Endothelial cell of umbilical vein (primary cell): ENCODE data around the gene KLHL13. TPM values are rescaled to one million over a fixed set of nuclear protein-coding genes. Genes with fewer than 3 reads are reported as not detected.

ENCODE experiments used
- BruUV-seq: library from RNA; stranded (reverse); fragments of 400-500 nt; replicated peaks from 2 replicates; lab custom pipeline; 2021; lab: Mats Ljungman, UMichigan
- CTCF ChIA-PET: fragments of 300-600, 350-600 bp; sonication (Branson Sonifier 250); formaldehyde crosslinking; loops from one replicate; lab custom pipeline; 2021; ENCODE audit warnings: antibody characterized with exemption, inconsistent platforms; lab: Charles Lee
- POLR2A ChIA-PET: fragments of 300-600, 350-600 bp; sonication (Branson Sonifier 250); formaldehyde crosslinking; loops from one replicate; lab custom pipeline; 2021; ENCODE audit warnings: antibody characterized with exemption, inconsistent platforms; lab: Charles Lee
- DNase-seq: peaks from one replicate; pipeline ENCODE4 v3.0.0-alpha.2; 2011; ENCODE audit warnings: low read depth, low spot score
- FAIRE-seq: peaks from 2 replicates; lab custom pipeline; 2011; peaks lifted over from hg19 to GRCh38; lab: Jason Lieb, UNC
- H2AFZ ChIP-seq: 2 replicates; pipeline ENCODE4 v1.6.0; 2012; ENCODE audit warnings: low read depth, low read length, control low read depth, inconsistent platforms
- H3K27ac ChIP-seq: 2 replicates; pipeline ENCODE4 v1.5.1; 2011; ENCODE audit warnings: low read depth, mild to moderate bottlenecking, control low read depth, low read length, moderate library complexity; ENCODE audit not compliant: insufficient read depth
- H3K27me3 ChIP-seq, 2 experiments: 2 replicates each; pipeline versions ENCODE4 v1.6.0 to v1.6.1; 2011; ENCODE audit warnings: low read length in 2 of 2, mixed read lengths in 1 of 2; ENCODE audit not compliant: control insufficient read depth in 2 of 2, insufficient read depth in 2 of 2
- H3K36me3 ChIP-seq, 2 experiments: 2 replicates in 1 of 2; 3 replicates in 1 of 2; pipeline ENCODE4 v1.5.1; 2011; ENCODE audit warnings: low read length in 2 of 2, mild to moderate bottlenecking in 1 of 2, moderate library complexity in 1 of 2; ENCODE audit not compliant: control insufficient read depth in 2 of 2, insufficient read depth in 2 of 2; ENCODE audit errors: extremely low read depth in 1 of 2
- H3K4me1 ChIP-seq: 3 replicates; pipeline ENCODE4 v1.5.1; 2011; ENCODE audit warnings: mild to moderate bottlenecking, low read length; ENCODE audit not compliant: control insufficient read depth, insufficient read depth; ENCODE audit errors: extremely low read depth
- H3K4me2 ChIP-seq: 2 replicates; pipeline ENCODE4 v1.6.1; 2011; ENCODE audit warnings: low read length, control low read depth, mixed read lengths; ENCODE audit not compliant: insufficient read depth
- H3K4me3 ChIP-seq, 3 experiments: fragments of 200-600 bp in 1 of 3; sonication (generic), shearing (Covaris generic) in 1 of 3; replicated peaks in 1 of 3; 2 replicates each; pipeline ENCODE4 v1.5.1; 2011 to 2016; ENCODE audit warnings: control low read depth in 3 of 3, low read length in 3 of 3, mild to moderate bottlenecking in 2 of 3, inconsistent platforms in 1 of 3, low read depth in 1 of 3, moderate library complexity in 1 of 3; ENCODE audit not compliant: insufficient read depth in 1 of 3
- H3K79me2 ChIP-seq: 2 replicates; pipeline ENCODE4 v1.6.0; 2012; ENCODE audit warnings: low read length, inconsistent platforms; ENCODE audit not compliant: control insufficient read depth, insufficient read depth
- H3K9ac ChIP-seq: replicated peaks from 2 replicates; pipeline ENCODE3; 2011; ENCODE audit warnings: low read length, control low read depth; ENCODE audit not compliant: insufficient read depth; ENCODE audit errors: extremely low read depth
- H3K9me1 ChIP-seq: replicated peaks from 3 replicates; pipeline ENCODE4 v1.6.0; 2011; ENCODE audit warnings: mild to moderate bottlenecking, low read length; ENCODE audit not compliant: control insufficient read depth, insufficient read depth; ENCODE audit errors: extremely low read depth
- H3K9me3 ChIP-seq: replicated peaks from 2 replicates; pipeline ENCODE4 v1.5.1; 2012; ENCODE audit warnings: low read length, inconsistent platforms; ENCODE audit not compliant: control insufficient read depth, insufficient read depth
- H4K20me1 ChIP-seq: replicated peaks from 2 replicates; pipeline ENCODE3; 2011; ENCODE audit warnings: mild to moderate bottlenecking, low read length; ENCODE audit not compliant: control insufficient read depth, insufficient read depth; ENCODE audit errors: extremely low read depth
- EZH2 ChIP-seq: IDR thresholded peaks from 2 replicates; pipeline ENCODE4 v1.6.1; 2012; ENCODE audit warnings: borderline replicate concordance, low read depth, mild to moderate bottlenecking, moderate library complexity, low read length, inconsistent platforms; ENCODE audit not compliant: severe bottlenecking
- FOS ChIP-seq: IDR thresholded peaks from 2 replicates; pipeline ENCODE4 v1.6.1; 2011; ENCODE audit warnings: mild to moderate bottlenecking, low read length, moderate library complexity, borderline replicate concordance; ENCODE audit not compliant: insufficient read depth
- GATA2 ChIP-seq: IDR thresholded peaks from 2 replicates; pipeline ENCODE4 v1.7.0; 2011; ENCODE audit warnings: low read depth, mild to moderate bottlenecking, moderate library complexity, mixed read lengths, low read length; ENCODE audit not compliant: insufficient read length, insufficient read depth
- JUN ChIP-seq: IDR thresholded peaks from 2 replicates; pipeline ENCODE4 v1.6.1; 2011; ENCODE audit warnings: borderline replicate concordance, low read depth; ENCODE audit not compliant: insufficient read length, insufficient read depth
- MYC ChIP-seq: IDR thresholded peaks from one replicate; pipeline ENCODE4 v1.6.1; 2011; ENCODE audit warnings: mild to moderate bottlenecking, low read depth, low read length
- POLR2A ChIP-seq: IDR thresholded peaks from 2 replicates; pipeline ENCODE4 v1.6.1; 2012; ENCODE audit warnings: low read depth, mild to moderate bottlenecking, control low read depth, low read length
- POLR2AphosphoS5 ChIP-seq: IDR thresholded peaks from 2 replicates; pipeline ENCODE4 v1.6.1; 2012; ENCODE audit warnings: low read depth, mild to moderate bottlenecking, control low read depth, low read length, moderate library complexity; ENCODE audit not compliant: insufficient read depth
- dilution Hi-C: fragments of 300-500 bp; cut with MboI; formaldehyde crosslinking; loops from one replicate; pipeline ENCODE4 v1.15.0; 2019; ENCODE audit warnings: low sequenced_read_pairs; ENCODE audit not compliant: extremely low pct_ligation_motif_present
- intact Hi-C: fragments of 100-400 bp; cut with micrococcal nuclease; formaldehyde crosslinking; loops from one replicate; pipeline ENCODE4 v1.10.0; 2022
- polyA plus RNA-seq, 4 experiments: library from polyadenylated mRNA; depleted of rRNA in 3 of 4; stranded (reverse) in 3 of 4; unstranded in 1 of 4; fragments of >200 nt; gene quantifications; 2 replicates each; pipeline versions ENCODE4 v1.2.1 to v1.2.3, GENCODE V29; 2011 to 2012; ENCODE audit warnings: missing spikeins in 1 of 4
- total RNA-seq: library from RNA; stranded (reverse); gene quantifications from 2 replicates; pipeline ENCODE4 v1.2.3, GENCODE V29; 2021
- TF ChIP-seq, protein P1 (sequence below), 2 donors: IDR thresholded peaks; 1 replicate in 1 of 2; 2 replicates in 1 of 2; pipeline ENCODE4 v1.5.1; 2011; ENCODE audit warnings: low read length in 2 of 2, mild to moderate bottlenecking in 2 of 2, moderate library complexity in 2 of 2, control low read depth in 1 of 2, inconsistent platforms in 1 of 2, low read depth in 1 of 2; ENCODE audit not compliant: insufficient read depth in 1 of 2; ENCODE audit errors: extremely low read depth in 1 of 2
- TF ChIP-seq, protein P2 (sequence below): IDR thresholded peaks from 2 replicates; pipeline ENCODE4 v1.6.1; 2011; ENCODE audit not compliant: insufficient read depth, insufficient read length

KLHL13 gene
- total and polyA plus RNA-seq, 2 donors (not counting 3 experiments of a cell fraction or from before 2014, with no cell fraction given), result 15.3 to 18.2 TPM

DNA sequence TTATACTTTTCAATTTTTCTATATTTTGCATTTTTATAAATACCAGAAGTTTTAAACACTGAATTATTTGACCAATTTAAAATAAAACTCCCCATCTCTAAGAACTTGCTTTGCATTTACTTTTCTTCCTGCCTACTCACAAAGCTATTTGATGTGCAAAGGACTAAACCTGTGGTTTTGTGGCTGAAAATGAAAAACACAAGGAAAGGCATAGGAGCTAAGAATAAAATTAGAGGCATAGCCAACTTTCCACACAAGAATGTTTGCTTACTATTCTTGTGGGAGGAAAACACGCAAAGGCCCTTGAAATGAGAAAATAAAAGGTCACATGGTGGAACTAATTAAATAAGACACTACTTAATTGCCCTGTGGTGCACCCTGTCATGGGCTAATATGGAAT, 221.2 kb downstream of the KLHL13 start:
- BruUV-seq, result no TSS peak
- CTCF ChIA-PET, result no interaction called here
- dilution Hi-C loops, result no loop called here
- H2AFZ ChIP-seq, result no peak overlapping the region
- no peaks in the 10 kb centered on the region for H3K9me3 ChIP-seq
- H3K9ac ChIP-seq, result no peak overlapping the region
- H4K20me1 ChIP-seq, result no peaks in the 10 kb centered on the region
- H3K9me1 ChIP-seq, result no peaks in the 10 kb centered on the region
- no peak for FAIRE-seq
- H3K4me3 ChIP-seq, result no peak overlapping the region
- TF ChIP-seq, protein P1, sequence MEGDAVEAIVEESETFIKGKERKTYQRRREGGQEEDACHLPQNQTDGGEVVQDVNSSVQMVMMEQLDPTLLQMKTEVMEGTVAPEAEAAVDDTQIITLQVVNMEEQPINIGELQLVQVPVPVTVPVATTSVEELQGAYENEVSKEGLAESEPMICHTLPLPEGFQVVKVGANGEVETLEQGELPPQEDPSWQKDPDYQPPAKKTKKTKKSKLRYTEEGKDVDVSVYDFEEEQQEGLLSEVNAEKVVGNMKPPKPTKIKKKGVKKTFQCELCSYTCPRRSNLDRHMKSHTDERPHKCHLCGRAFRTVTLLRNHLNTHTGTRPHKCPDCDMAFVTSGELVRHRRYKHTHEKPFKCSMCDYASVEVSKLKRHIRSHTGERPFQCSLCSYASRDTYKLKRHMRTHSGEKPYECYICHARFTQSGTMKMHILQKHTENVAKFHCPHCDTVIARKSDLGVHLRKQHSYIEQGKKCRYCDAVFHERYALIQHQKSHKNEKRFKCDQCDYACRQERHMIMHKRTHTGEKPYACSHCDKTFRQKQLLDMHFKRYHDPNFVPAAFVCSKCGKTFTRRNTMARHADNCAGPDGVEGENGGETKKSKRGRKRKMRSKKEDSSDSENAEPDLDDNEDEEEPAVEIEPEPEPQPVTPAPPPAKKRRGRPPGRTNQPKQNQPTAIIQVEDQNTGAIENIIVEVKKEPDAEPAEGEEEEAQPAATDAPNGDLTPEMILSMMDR (IDR thresholded peaks at IDR 0.05; ENCODE audit: extremely low read depth in 1 of 2, insufficient read depth in 1 of 2, low read depth in 1 of 2, low read length in 2 of 2), result no peak
- TF ChIP-seq GATA2 (no peak), MYC (no peak), JUN (no peak), POLR2AphosphoS5 (no peak), POLR2A (no peak), EZH2 (no peak), FOS (no peak)
- TF ChIP-seq, protein P2, sequence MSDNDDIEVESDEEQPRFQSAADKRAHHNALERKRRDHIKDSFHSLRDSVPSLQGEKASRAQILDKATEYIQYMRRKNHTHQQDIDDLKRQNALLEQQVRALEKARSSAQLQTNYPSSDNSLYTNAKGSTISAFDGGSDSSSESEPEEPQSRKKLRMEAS, result no peak
- POLR2A ChIA-PET, result no interaction called here
- no peaks in the 10 kb centered on the region for H3K79me2 ChIP-seq
- intact Hi-C loops, result no loop called here
- no peak overlapping the region for H3K4me2 ChIP-seq
- no peak overlapping the region for H3K27ac ChIP-seq
- no peaks in the 10 kb centered on the region for H3K27me3 ChIP-seq
- no peaks in the 10 kb centered on the region for H3K4me1 ChIP-seq
- no peak for DNase-seq
- H3K36me3 ChIP-seq, result no peaks in the 10 kb centered on the region
